Stimulated activated CD8-positive, alpha-beta memory T cell treated with anti-CD3 and anti-CD28 coated beads, Interleukin-12 subunit alpha, Interleukin-12 subunit beta, amount 100 ng/mL, for 24 hours (primary cell): ENCODE measurements around the gene STRIP2.
"Not testable (repeated sequence)": the region's sequence is repeated elsewhere in the genome, so short reads cannot be mapped to it uniquely, and the experiment has no call there.

Source experiments
- DNase-seq: peaks from one replicate; pipeline ENCODE4 v3.0.0-alpha.2; 2020; ENCODE audit errors: extremely low read depth

Gene STRIP2

DNA sequence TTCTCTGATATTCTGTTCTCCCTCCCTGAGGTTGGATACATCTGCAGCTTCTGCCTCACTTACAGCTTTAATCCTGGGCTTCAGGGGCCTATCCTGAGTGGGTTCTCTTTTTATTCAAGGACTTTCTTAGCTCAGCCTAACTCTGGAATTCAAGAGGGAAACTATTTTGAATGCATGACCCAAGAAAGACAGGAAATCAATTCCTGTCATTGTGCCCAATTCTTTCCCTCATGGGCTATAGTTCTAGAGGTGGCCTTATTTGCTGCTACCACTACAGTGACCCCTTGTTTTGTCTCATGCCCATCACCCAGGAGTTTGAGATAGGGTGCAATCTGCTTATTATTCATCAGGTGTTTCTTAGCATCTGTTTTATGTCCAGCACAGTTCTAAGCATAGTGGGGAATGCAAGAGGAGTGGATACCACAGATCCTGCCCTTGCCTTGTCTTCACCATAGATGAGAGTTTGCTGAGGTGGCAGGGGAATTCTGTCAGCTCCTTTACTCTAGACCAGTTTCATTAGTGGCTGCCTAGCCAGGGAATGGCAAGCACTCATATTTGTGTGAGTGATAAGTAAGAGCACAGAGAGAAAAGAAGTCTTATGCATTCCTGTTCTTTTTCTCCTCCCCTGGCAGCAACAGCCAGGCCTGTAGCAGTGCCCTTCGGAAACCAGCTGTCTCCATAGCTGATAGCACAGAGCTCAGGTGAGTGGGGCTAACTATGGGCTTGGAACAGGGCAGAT, 19.4 kb downstream of the STRIP2 start:
- DNase-seq = no peak

DNA sequence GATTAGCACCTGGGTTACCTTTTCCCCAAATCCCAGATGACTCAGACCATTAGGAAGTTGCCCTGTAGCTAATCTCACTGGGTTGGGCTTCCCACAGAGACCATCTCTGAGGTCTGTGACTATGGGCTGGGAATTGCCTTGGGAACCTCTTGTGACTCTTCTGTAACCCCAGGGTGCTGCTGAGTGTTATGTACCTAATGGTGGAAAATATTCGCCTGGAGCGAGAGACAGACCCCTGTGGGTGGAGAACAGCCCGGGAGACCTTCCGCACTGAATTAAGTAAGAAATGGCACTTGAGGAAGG, 20.0 kb downstream of the STRIP2 start:
- no peak for DNase-seq

DNA sequence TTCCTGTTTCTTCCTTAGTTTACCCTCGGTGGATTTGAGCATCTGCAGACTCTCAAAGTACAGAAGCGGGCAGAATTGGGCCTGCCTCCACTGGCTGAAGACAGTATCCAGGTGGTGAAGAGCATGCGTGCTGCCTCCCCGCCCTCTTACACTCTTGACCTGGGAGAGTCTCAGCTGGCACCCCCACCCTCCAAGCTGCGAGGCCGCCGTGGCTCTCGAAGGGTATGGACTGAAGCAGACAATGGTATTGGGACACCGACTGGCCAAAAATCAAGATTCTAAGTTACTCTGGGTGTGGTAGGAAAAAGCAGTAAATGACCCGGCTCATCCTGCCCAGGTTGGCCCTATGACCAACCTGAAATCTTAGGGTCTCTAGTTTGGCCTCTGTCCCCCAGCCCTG, 22.2 kb downstream of the STRIP2 start:
- no peak for DNase-seq

DNA sequence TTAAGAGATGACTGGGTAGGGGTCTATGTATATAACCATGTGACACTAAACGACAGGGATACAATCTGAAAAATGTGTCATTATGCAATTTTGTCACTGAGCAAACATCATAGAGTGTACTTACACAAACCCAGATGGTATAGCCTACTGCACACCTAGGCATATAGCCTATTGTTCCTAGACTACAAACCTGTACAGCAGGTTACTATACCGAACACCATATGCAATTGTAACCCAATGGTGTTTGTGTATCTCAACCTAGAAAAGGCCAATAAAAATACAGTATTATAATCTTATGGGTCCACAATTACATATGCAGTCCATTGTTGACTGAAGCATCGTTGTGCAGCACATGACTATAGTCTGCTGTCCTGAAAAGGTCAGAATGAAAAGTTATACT, 22.9 kb downstream of the STRIP2 start:
- DNase-seq = no peak

DNA sequence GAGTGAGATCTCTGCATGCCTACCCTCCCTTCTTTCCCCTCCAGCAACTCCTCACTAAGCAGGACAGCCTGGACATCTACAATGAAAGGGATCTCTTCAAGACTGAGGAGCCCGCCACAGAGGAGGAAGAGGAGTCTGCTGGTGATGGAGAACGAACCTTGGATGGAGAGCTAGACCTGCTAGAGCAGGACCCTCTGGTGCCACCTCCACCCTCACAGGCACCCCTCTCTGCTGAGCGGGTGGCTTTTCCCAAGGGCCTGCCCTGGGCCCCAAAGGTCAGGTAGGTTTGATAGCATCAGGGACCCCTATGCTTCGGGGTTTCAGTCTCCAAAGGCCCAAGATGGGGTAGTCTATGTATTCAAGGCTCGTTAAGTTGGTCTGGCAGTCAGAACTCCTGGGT, 23.9 kb downstream of the STRIP2 start:
- no peak for DNase-seq

DNA sequence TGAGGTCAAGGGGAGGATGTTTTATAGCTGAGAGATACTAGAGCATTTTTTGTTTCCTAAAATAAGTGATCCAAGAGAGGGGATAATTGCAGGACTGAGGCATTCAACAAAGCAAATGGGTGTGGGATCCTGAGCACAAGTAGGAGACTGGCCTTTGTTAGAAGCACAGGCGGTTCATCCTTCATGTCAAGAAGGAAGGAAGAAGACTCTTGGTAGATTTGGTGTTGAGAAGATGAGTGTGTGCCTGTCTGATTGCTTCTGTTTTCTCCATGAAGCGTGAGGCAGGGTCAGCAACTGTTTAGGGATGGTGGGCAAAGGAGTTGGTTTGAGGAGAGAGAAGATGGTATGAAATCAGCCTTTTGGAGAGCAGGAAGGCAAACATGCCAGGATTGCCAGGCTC, 27.6 kb downstream of the STRIP2 start:
- DNase-seq = no peak

DNA sequence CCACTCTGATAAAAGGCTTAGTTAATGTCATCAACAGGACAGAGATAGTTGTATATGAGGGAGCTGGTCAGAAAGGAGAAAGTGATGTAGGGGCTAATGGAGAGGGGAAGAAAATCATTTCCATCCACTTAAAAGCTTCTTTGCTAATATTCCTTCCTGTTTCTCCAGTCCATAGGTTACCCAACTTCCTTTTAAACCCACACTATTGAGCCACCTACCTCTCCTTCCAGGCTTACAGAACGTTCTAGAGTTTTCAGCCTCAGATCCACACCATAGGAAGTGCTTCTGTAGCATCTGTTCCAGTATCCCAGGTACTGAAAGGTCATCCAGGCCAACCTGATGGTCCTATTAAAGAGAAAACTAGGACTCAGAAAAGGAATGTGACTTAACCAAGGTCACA, 28.2 kb downstream of the STRIP2 start:
- DNase-seq = no peak

DNA sequence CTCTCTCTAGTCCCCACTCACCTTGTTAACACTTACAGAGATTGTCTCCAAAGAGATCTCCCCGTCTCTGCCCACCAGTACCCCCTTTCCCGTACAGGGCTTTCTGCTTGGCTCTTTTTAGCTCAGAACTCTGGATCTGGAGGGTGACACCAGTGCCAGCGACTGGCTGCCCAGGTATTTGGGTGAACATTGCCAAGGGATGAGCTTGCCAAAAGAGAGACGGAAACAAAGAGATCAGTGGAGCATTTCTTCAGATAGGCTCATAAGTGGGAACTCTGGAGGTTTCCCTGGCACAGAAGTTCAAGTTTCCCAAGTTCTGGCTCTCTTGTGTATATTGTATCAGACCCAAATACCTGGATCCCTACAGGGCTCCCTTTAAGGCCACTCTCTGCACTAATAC, 30.0 kb downstream of the STRIP2 start:
- no peak for DNase-seq

DNA sequence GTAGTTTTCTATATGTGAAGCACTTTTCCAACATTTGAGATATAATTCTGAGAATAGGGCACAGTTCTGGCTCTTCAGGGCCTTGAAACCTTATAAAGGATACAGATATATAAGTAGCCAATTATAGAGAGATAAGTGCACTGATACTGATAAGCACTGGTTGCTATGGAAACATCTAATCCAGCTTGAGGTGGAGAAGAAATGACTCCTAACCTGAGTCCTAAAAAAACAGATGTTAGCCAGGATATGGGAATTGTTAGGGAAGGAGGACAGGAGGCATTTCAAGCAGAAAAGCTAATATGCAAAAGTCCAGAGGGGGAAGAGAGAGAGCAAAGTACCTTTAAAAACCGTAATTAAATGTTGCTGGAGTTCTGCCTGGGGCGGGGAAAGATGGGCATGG, 30.8 kb downstream of the STRIP2 start:
- no peak for DNase-seq

DNA sequence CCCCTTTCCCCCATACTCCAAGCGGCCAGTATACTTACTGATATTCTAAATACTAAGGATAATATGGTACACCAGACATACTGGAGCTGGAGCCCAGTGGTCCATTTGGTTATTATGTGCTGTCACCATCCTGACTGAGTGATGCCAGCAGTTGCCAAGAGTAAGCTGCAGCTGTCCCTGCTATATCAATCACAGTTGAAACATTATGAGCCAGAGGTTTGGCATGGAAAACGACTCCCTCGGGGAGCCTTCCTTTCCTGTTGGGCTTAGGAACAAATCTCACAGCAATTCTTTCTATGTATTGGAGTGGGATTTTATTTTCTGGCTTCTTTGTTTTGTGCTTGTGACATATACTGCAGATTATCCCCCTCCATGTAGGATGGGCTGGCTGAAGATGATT, 32.6 kb downstream of the STRIP2 start:
- DNase-seq = no peak

DNA sequence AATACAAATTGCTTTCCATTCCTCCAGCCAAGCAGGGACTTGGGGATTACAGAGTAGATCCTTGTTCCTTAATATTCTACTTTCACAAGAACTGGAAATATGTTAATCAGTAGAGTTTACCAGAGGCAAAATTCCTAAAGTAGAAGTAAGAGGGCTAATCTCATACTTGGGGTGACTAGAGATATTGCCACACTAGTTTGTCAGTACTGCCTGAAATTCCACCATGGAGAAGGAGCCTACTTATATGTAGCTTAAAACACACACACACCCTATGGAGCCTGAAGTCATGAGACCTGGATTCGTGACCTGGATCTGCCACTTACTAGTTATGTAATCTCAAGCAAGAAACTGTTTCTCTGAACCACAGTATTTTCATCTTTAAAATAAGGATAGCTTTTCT, 33.9 kb downstream of the STRIP2 start:
- DNase-seq = no peak

DNA sequence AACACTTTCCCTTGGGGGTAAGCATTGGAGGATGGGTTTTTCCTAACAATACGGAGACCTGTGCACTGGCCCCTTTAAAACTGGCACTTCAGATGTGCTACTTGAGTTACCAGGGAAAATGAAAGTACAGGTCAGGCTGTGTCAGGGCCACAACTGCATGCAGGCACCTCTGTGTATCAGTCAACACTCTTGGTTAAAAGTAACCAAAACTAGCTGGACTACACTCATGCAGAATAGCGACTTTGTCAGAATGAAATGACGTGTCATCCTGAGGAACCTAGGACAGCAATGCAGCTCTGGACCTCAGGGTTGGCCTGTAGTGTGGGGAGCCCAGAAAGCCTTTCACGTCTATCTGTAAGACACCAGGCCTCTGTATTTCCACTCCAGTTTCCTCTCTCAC, 34.3 kb downstream of the STRIP2 start:
- DNase-seq = no peak

DNA sequence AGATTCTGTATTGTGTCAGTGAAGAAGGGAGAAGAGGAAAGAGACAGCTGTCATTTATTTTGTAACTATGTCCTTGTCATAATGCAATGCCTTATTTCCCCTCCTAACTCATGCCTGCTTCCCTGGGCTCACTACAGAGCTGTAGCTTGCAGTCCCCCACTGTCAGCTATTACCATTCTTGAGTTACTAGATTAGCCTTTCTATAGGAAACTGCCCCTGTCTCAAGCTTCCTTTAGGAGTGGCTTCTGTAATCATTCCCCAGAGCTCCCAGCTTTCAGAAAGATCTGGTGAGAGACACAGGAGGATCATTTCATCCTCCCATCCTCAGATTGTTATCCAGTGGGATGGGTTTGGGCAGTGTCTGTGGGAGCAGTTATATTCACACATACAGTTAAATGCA, 35.7 kb downstream of the STRIP2 start:
- DNase-seq = no peak

DNA sequence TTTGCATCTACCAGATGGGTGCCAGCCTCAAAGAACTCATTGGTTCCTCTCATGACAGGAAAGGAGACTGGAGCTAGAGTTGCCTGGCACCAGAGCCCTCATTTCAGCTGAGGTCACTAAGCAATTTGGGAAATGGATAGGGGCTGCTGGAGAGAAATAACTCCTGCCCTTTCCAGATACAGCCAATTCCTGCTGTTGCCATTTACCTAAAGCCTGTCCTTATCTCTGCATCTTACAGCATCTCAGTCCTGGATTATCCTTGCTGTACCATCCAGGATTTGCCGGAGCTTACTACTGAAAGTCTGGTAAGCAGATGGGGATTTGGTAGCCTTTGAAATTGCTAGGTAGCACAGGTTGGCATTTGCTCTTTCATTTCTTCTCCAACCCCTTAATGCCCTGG, 36.2 kb downstream of the STRIP2 start:
- no peak for DNase-seq

DNA sequence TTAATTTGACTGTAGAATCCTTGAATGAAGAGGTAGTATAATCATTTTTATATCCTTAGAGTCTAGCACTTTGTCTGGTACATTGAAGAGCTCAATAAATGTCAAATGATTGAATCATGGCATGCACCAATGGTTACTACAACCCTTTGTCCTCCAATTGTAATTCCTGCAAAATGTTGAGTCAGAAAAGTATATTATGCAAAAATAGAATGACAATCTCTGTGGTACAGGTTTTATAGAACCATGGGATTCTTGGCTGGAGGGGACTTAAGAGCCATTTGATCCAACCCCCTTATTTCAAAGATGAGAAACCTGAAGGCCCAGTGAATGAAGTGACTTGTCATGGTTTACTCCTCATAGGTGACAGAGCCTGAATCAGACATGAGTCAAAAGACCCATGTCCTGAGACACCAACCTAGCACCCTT, 37.2 kb downstream of the STRIP2 start:
- no peak for DNase-seq

DNA sequence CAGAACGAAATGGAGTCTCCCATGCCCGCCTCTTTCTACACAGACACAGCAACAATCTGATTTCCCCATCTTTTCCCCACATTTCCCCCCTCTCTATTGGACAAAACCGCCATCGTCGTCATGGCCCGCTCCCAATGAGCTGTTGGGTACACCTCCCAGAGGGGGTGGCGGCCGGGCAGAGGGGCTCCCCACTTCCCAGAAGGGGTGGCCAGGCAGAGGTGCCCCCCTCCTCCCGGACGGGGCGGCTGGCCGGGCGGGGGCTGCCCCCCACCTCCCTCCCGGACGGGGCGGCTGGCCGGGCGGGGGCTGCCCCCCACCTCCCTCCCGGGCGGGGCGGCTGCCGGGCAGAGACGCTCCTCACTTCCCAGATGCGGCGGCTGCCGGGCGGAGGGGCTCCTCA, 41.7 kb downstream of the STRIP2 start:
- DNase-seq = not testable (repeated sequence)

DNA sequence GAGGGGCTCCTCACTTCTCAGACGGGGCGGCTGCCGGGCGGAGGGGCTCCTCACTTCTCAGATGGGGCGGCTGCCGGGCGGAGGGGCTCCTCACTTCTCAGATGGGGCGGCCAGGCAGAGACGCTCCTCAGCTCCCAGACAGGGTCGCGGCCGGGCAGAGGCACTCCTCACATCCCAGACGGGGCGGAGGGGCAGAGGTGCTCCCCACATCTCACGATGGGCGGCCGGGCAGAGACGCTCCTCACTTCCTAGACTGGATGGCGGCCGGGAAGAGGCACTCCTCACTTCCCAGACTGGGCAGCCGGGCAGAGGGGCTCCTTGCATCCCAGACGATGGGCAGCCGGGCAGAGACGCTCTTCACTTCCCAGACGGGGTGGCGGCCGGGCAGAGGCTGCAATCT, 42.2 kb downstream of the STRIP2 start:
- DNase-seq = not testable (repeated sequence)

DNA sequence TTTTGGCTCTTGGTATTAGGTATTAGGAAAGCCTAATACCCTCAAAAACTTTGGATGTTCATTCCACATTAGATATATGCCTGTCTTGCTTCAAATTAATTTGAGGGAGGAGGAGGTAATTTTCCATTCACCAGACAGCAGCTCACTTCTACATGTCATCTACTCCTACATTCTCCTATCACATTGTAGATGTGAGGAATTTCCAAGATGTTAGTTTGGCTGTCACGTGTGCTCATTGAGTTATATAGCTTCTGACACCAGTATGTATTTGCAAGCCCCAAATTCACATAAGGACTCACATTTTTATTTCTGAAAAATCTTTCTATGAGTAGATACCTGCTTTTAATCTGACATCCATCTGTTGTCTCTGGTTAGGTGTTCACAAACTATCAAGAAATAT, 45.6 kb downstream of the STRIP2 start:
- no peak for DNase-seq

DNA sequence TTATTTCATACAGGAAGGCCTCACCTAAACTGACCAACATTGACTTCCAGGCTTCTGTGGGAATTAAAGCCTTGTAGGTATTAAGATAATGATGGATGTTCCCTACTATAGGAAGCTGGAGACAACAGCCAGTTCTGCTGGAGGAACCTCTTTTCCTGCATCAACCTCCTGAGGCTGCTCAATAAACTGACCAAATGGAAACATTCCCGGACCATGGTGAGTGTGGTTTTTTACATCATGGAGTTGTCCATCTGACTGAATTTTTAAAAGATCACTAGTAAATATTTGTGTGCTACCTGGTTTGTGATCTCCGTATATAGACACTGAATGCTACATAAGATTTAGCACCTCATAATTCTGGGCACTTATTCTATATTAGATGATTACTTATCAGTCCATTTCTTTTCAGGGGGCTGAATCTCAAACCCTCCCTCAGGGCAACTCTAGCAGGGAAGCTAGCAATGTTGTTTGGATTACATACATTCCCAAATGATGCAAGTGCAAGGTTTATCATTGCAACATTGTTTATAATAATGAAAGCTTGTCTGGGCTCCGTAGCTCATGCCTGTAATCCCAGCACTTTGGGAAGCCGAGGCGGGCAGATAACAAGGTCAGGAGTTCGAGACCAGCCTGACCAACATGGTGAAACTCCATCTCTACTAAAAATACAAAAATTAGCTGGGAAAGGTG, 46.6 kb downstream of the STRIP2 start:
- no peak for DNase-seq

DNA sequence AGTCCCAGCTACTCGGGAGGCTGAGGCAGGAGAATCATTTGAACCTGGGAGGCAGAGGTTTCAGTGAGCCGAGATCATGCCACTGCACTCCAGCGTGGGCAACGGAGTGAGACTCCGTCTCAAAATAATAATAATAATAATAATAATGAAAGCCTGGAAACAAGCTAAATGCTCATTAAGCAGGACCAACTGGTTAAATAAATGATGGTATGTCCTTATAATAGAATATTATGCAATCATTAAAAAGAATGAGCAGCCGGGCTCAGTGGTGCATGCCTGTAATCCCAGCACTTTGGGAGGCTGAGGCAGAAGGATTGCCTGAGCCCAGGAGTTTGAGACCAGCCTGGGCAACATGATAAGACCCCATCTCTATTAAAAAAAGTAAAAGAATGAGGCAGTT, 47.1 kb downstream of the STRIP2 start:
- not testable (repeated sequence) for DNase-seq

DNA sequence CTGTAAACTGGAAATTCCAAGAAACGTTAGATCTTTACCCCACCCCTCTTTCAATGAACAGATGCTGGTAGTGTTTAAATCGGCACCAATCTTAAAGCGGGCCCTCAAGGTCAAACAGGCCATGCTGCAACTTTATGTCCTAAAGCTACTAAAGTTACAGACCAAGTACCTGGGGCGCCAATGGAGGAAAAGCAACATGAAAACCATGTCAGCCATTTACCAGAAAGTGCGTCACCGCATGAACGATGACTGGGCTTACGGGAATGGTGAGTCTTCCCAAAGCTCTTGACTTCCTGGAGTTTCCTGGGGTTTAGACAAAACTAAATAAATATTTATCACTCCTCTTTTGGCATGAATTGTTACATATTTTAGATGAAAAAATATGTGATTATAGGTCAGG, 48.5 kb downstream of the STRIP2 start:
- DNase-seq = no peak

DNA sequence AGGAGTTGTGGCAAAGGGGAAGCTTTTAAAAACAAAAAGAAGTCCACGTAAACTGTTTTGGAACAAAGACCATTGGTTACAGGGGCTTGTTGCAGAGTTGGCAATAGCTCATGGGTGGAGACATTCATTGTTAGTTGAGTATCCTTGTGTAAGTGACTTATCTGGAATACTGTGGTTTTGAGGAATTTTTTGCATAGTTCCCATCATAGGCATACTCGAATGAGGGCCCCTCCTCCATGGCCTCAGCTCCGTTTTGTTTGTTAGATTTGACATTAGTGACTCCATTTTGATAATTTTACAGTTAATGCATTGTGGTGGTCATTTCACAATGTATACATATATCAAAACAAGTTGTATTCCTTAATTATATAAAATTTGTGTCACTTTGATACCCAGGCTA, 55.3 kb downstream of the STRIP2 start:
- DNase-seq = no peak

DNA sequence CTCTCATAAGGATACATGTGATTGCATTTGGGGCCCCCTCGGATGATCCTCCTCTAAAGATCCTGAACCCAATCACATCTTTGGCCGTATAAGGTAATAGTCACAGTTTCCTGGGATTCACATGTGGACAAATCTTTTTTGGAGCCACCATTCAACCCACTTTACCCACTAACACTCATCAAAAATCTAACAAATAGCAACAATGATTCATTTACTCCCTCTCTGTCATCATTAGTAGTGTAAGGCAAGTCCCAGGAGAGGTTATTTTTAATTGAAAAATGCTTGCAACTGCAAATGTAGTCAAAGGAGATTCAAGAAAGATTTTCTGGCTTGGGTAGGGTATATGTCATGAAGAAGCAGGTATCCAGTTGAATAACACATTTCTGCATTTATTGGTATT, 58.2 kb downstream of the STRIP2 start:
- no peak for DNase-seq

DNA sequence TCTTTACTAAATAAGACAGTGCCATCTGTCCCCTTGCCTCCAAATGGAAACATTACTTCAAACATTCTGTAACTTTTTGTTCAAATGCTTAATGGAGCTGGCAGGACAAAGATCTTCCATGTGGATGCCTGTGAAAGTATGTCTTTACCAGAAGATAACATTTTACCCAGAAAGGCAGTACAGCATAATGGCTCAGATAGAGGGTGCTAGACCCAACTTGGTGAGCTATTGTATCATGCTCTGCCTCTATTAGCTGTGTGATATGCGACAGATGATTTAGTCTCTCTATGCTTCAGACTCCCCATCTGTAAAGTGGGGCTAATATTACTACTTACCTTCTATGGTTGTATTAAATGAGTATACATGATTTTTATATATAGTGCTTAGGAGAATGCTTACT, 59.3 kb downstream of the STRIP2 start:
- DNase-seq = no peak
